HepG2 (cell line): ENCODE data around the gene NPS. TPM values are rescaled to one million over a fixed set of nuclear protein-coding genes. Genes with fewer than 3 reads are reported as not detected.

Experiments used
- ATAC-seq: fragments of 200-7000 bp; cut with Tn5 transposase; 3 replicates; pipeline ENCODE4 v1.9.1; 2020; ENCODE audit warnings: mild to moderate bottlenecking, moderate library complexity
- BruUV-seq: library from RNA; stranded (reverse); fragments of 400-500 nt; replicated peaks from 2 replicates; lab custom pipeline; 2021; lab: Mats Ljungman, UMichigan
- CTCF ChIA-PET: fragments of 300-600 bp; formaldehyde crosslinking; extraction: SDS; loops from one replicate; lab custom pipeline; 2021; ENCODE audit warnings: low total read pairs, inconsistent platforms, low intra/inter-chr PET ratio; lab: Yijun Ruan, JAX
- POLR2A ChIA-PET: fragments of 350-600 bp; sonication (Branson Sonifier 250); formaldehyde crosslinking; loops from one replicate; lab custom pipeline; 2020; ENCODE audit warnings: antibody characterized with exemption, inconsistent platforms; lab: Yijun Ruan, JAX
- DNase-seq: peaks from one replicate; pipeline ENCODE4 v3.0.0-alpha.2; 2015; ENCODE audit warnings: low spot score
- FAIRE-seq: peaks from 3 replicates; lab custom pipeline; 2011; peaks lifted over from hg19 to GRCh38; lab: Jason Lieb, UNC
- H2AFZ ChIP-seq: one replicate; pipeline ENCODE4 v1.6.1; 2011; ENCODE audit warnings: low read length, inconsistent platforms
- H3K27ac ChIP-seq: fragments of 300-600 bp; 3 replicates; pipeline ENCODE4 v1.8.0; 2011; ENCODE audit warnings: mixed run types, mild to moderate bottlenecking, mixed read lengths, low read length, inconsistent platforms; ENCODE audit not compliant: insufficient read depth; ENCODE audit errors: extremely low read length
- H3K27me3 ChIP-seq, 2 experiments: fragments of 200-600 bp in 1 of 2; 2 replicates in 1 of 2; 3 replicates in 1 of 2; pipeline versions ENCODE4 v1.6.0 to v1.8.0; 2011; ENCODE audit warnings: low read length in 2 of 2, mild to moderate bottlenecking in 2 of 2, moderate library complexity in 2 of 2, inconsistent platforms in 1 of 2; ENCODE audit not compliant: insufficient read depth in 2 of 2, control insufficient read depth in 1 of 2
- H3K36me3 ChIP-seq, 2 experiments: fragments of 200-600 bp in 1 of 2; replicated peaks in 1 of 2; 2 replicates in 1 of 2; 3 replicates in 1 of 2; pipeline versions ENCODE4 v1.5.1 to v1.8.0; 2011; ENCODE audit warnings: low read length in 2 of 2, inconsistent platforms in 1 of 2; ENCODE audit not compliant: insufficient read depth in 2 of 2, control insufficient read depth in 1 of 2
- H3K4me1 ChIP-seq: 2 replicates; pipeline ENCODE4 v1.5.1; 2012; ENCODE audit warnings: low read length, inconsistent platforms; ENCODE audit not compliant: insufficient read depth
- H3K4me2 ChIP-seq: 2 replicates; pipeline ENCODE4 v1.6.0; 2011; ENCODE audit warnings: low read depth, low read length, inconsistent platforms
- H3K4me3 ChIP-seq, 3 experiments: fragments of 200-600 bp in 1 of 3; sonication (generic), shearing (Covaris generic) in 1 of 3; replicated peaks in 1 of 3; 2 replicates each; pipeline ENCODE4 v1.5.1; 2011 to 2016; ENCODE audit warnings: low read length in 3 of 3, inconsistent platforms in 2 of 3, low read depth in 2 of 3, mild to moderate bottlenecking in 2 of 3, control low read depth in 1 of 3, mixed read lengths in 1 of 3; ENCODE audit not compliant: insufficient read depth in 1 of 3
- H3K79me2 ChIP-seq: one replicate; pipeline ENCODE4 v1.6.1; 2011; ENCODE audit warnings: low read length, inconsistent platforms; ENCODE audit not compliant: insufficient read depth
- H3K9ac ChIP-seq: 2 replicates; pipeline ENCODE4 v1.6.0; 2011; ENCODE audit warnings: mild to moderate bottlenecking, low read depth, low read length, inconsistent platforms; ENCODE audit not compliant: insufficient read depth
- H3K9me3 ChIP-seq: 2 replicates; pipeline ENCODE4 v1.5.1; 2012; ENCODE audit warnings: mild to moderate bottlenecking, low read length
- H4K20me1 ChIP-seq: 2 replicates; pipeline ENCODE4 v1.6.0; 2011; ENCODE audit warnings: inconsistent platforms, mild to moderate bottlenecking, low read length, moderate library complexity; ENCODE audit not compliant: insufficient read depth
- ARHGAP35 ChIP-seq: sonication (generic); formaldehyde crosslinking; IDR thresholded peaks from 2 replicates; pipeline ENCODE4 v1.9.0; 2022; ENCODE audit warnings: mild to moderate bottlenecking, inconsistent platforms, moderate library complexity, missing genetic modification reagents, borderline replicate concordance
- ASH2L ChIP-seq: fragments of 300-600, 200-600 bp; sonication (generic); IDR thresholded peaks from 2 replicates; pipeline ENCODE4 v1.7.0; 2017; ENCODE audit warnings: low read depth, mild to moderate bottlenecking, moderate library complexity, mixed read lengths, low read length; ENCODE audit not compliant: insufficient read length
- CENPT ChIP-seq: sonication (generic); formaldehyde crosslinking; IDR thresholded peaks from 2 replicates; pipeline ENCODE4 v1.8.0; 2022; ENCODE audit warnings: low read depth, mild to moderate bottlenecking, moderate library complexity, missing genetic modification reagents
- PCBP1 ChIP-seq: fragments of 200-400 bp; formaldehyde crosslinking; IDR thresholded peaks from 2 replicates; pipeline ENCODE4 v1.6.1; 2017; ENCODE audit warnings: mild to moderate bottlenecking, low read depth, low read length, borderline replicate concordance
- SAFB2 ChIP-seq: sonication (generic); formaldehyde crosslinking; IDR thresholded peaks from 2 replicates; pipeline ENCODE4 v1.5.1; 2020; ENCODE audit warnings: missing genetic modification reagents, low read depth, mild to moderate bottlenecking, borderline replicate concordance
- SNRNP70 ChIP-seq: fragments of 200-400 bp; formaldehyde crosslinking; IDR thresholded peaks from 2 replicates; pipeline ENCODE4 v1.6.1; 2017; ENCODE audit warnings: mild to moderate bottlenecking, low read depth, low read length, moderate library complexity
- SOX13 ChIP-seq, 3 experiments: fragments of 450-650 bp in 1 of 3; sonication (generic) in 1 of 3; formaldehyde crosslinking in 1 of 3; IDR thresholded peaks in 2 of 3; conservative IDR thresholded peaks in 1 of 3; 2 replicates each; pipeline versions ENCODE4 v1.5.0 to v1.6.1; 2016 to 2020; ENCODE audit warnings: antibody characterized with exemption in 1 of 3, mild to moderate bottlenecking in 1 of 3, missing compliant biosample characterization in 1 of 3, missing genetic modification reagents in 1 of 3, moderate library complexity in 1 of 3
- SRSF9 ChIP-seq: fragments of 200-400 bp; formaldehyde crosslinking; IDR thresholded peaks from 2 replicates; pipeline ENCODE4 v1.6.1; 2018; ENCODE audit warnings: borderline replicate concordance, mild to moderate bottlenecking, low read depth, low read length; ENCODE audit not compliant: insufficient read depth, poor library complexity, severe bottlenecking
- TOPORS ChIP-seq: sonication (generic); formaldehyde crosslinking; IDR thresholded peaks from 2 replicates; pipeline ENCODE4 v1.8.0; 2023; ENCODE audit warnings: mild to moderate bottlenecking, missing genetic modification reagents
- U2AF2 ChIP-seq: fragments of 200-400 bp; formaldehyde crosslinking; IDR thresholded peaks from 2 replicates; pipeline ENCODE4 v1.6.1; 2017; ENCODE audit warnings: low read depth, mild to moderate bottlenecking, low read length
- XRCC5 ChIP-seq: fragments of 200-400 bp; formaldehyde crosslinking; optimal IDR thresholded peaks from 2 replicates; pipeline ENCODE3; 2017; ENCODE audit warnings: mild to moderate bottlenecking, low read length
- ZBTB7B ChIP-seq: sonication (generic); formaldehyde crosslinking; IDR thresholded peaks from 2 replicates; pipeline ENCODE4 v1.4.0; 2020; ENCODE audit warnings: missing genetic modification reagents
- ZFY ChIP-seq: sonication (generic); formaldehyde crosslinking; IDR thresholded peaks from 2 replicates; pipeline ENCODE4 v1.4.0; 2020; ENCODE audit warnings: missing genetic modification reagents
- ZKSCAN8 ChIP-seq: IDR thresholded peaks from 2 replicates; pipeline ENCODE4 v1.6.1; 2016; ENCODE audit warnings: borderline replicate concordance, missing genetic modification reagents, missing compliant biosample characterization
- ZNF678 ChIP-seq: sonication (generic); formaldehyde crosslinking; IDR thresholded peaks from 2 replicates; pipeline ENCODE4 v1.4.0; 2020; ENCODE audit warnings: mild to moderate bottlenecking, missing genetic modification reagents
- whole genome bisulfite sequencing: methylation state at CpG from one replicate; pipeline ENCODE4 v1.1.6; 2017; ENCODE audit warnings: low lambda C conversion rate; 5-methylcytosine and 5-hydroxymethylcytosine counted together
- in situ Hi-C: cut with HindIII; loops from 2 replicates; pipeline ENCODE4 v1.10.0; 2017; ENCODE audit warnings: low pct_unique_long_range_greater_than_20kb; ENCODE audit not compliant: extremely low pct_ligation_motif_present
- intact Hi-C: fragments of 100-400 bp; cut with micrococcal nuclease; formaldehyde crosslinking; loops from one replicate; pipeline ENCODE4 v1.10.0; 2022; ENCODE audit not compliant: unreplicated experiment
- polyA plus RNA-seq, 8 experiments: library from polyadenylated mRNA; depleted of rRNA in 3 of 8; stranded (reverse) in 7 of 8; unstranded in 1 of 8; fragments of >200 nt; fragmentation: Illumina TruSeq in 4 of 8; extraction: Trizol in 4 of 8; gene quantifications; 2 replicates each; pipeline versions ENCODE4 v1.2.1 to v1.2.3, GENCODE V29; 2011 to 2016; ENCODE audit warnings: low read depth in 4 of 8, missing spikeins in 1 of 8, mixed read lengths in 1 of 8; ENCODE audit not compliant: insufficient read depth in 1 of 8
- total RNA-seq, 5 experiments: library from RNA; depleted of rRNA; stranded (reverse); fragments of >200 nt; fragmentation: Illumina TruSeq; extraction: Trizol; gene quantifications; 2 replicates each; pipeline ENCODE4 v1.2.3, GENCODE V29; 2016; ENCODE audit warnings: low read depth in 1 of 5
- TF ChIP-seq, protein P1 (sequence below): sonication (generic); formaldehyde crosslinking; IDR thresholded peaks from 2 replicates; pipeline ENCODE4 v1.4.0; 2020; ENCODE audit warnings: mild to moderate bottlenecking, low read depth, missing genetic modification reagents
- TF ChIP-seq, protein P2 (sequence below): sonication (generic); formaldehyde crosslinking; IDR thresholded peaks from 2 replicates; pipeline ENCODE4 v1.4.0; 2020; ENCODE audit warnings: mild to moderate bottlenecking, low read depth, missing genetic modification reagents

Gene NPS
- total and polyA plus RNA-seq, 2 of the 13 experiments (the other 11 are each of a cell fraction or from before 2014, with no cell fraction given): not detected

DNA sequence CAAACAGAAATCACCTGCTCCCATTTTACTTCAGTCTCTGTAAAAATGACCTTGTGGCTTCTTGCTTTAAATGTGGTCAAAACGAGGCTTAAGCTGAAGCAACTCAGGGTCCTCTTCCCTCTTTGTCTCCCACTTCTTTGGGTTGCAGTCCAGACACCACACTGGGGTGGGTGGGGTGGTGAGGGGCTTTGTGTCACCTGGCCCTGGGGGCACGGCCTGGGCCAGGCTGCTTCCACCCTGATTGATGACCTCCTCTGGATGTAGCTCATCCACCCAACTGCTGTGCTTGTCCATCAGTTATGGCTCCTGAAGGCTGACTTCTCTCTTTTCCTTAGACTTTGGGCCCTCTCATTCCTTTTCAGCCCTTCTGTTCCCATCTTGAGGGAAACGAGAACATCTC, 26.8 kb upstream of the NPS start:
- Histone ChIP-seq H3K4me1 (no peaks in the 10 kb centered on the region), H3K4me2 (no peak overlapping the region), H4K20me1 (no peaks in the 10 kb centered on the region), H3K27ac (no peak overlapping the region), H3K27me3 (peaks cover 2 to 22% of the 10 kb centered on the region in 2 experiments; a peak in 2 of 5 replicates), H3K9ac (no peak overlapping the region), H2AFZ (no peak overlapping the region), H3K36me3 (no peaks in the 10 kb centered on the region), H3K79me2 (no peaks in the 10 kb centered on the region), H3K4me3 (no peak overlapping the region), H3K9me3 (no peaks in the 10 kb centered on the region)
- DNase-seq (no peak), ATAC-seq (no peak), FAIRE-seq (no peak)
- BruUV-seq: no TSS peak
- TF ChIP-seq SRSF9: no peak
- TF ChIP-seq CENPT (CRISPR knock-in tag): no peak
- TF ChIP-seq, protein P1, sequence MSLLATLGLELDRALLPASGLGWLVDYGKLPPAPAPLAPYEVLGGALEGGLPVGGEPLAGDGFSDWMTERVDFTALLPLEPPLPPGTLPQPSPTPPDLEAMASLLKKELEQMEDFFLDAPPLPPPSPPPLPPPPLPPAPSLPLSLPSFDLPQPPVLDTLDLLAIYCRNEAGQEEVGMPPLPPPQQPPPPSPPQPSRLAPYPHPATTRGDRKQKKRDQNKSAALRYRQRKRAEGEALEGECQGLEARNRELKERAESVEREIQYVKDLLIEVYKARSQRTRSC (CRISPR knock-in tag): no peak
- TF ChIP-seq SNRNP70: no peak
- no peak for TF ChIP-seq SOX13 (IDR thresholded peaks at IDR 0.05)
- no peak for TF ChIP-seq SOX13 (CRISPR knock-in tag; conservative IDR thresholded peaks at IDR 0.05 in 1 of 2, IDR thresholded peaks at IDR 0.05 in 1 of 2)
- TF ChIP-seq PCBP1: no peak
- TF ChIP-seq SAFB2 (CRISPR knock-in tag): no peak
- no peak for TF ChIP-seq ZNF678 (CRISPR knock-in tag)
- no peak for TF ChIP-seq ZKSCAN8 (CRISPR knock-in tag)
- TF ChIP-seq TOPORS: no peak
- no peak for TF ChIP-seq U2AF2
- no peak for TF ChIP-seq ZBTB7B (CRISPR knock-in tag)
- TF ChIP-seq, protein P2, sequence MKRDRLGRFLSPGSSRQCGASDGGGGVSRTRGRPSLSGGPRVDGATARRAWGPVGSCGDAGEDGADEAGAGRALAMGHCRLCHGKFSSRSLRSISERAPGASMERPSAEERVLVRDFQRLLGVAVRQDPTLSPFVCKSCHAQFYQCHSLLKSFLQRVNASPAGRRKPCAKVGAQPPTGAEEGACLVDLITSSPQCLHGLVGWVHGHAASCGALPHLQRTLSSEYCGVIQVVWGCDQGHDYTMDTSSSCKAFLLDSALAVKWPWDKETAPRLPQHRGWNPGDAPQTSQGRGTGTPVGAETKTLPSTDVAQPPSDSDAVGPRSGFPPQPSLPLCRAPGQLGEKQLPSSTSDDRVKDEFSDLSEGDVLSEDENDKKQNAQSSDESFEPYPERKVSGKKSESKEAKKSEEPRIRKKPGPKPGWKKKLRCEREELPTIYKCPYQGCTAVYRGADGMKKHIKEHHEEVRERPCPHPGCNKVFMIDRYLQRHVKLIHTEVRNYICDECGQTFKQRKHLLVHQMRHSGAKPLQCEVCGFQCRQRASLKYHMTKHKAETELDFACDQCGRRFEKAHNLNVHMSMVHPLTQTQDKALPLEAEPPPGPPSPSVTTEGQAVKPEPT (CRISPR knock-in tag): no peak
- no peak for TF ChIP-seq ASH2L
- no peak for TF ChIP-seq XRCC5
- TF ChIP-seq ZFY (CRISPR knock-in tag): no peak
- TF ChIP-seq ARHGAP35 (CRISPR knock-in tag): no peak
- in situ Hi-C loops: no loop called here
- CTCF ChIA-PET: no interaction called here
- intact Hi-C loops: no loop called here
- POLR2A ChIA-PET: no interaction called here
- WGBS: 0% methylated on average over 2 of the region's 3 CpGs
